ENCODE data around the gene RGS11.

The RGS11 gene

DNA sequence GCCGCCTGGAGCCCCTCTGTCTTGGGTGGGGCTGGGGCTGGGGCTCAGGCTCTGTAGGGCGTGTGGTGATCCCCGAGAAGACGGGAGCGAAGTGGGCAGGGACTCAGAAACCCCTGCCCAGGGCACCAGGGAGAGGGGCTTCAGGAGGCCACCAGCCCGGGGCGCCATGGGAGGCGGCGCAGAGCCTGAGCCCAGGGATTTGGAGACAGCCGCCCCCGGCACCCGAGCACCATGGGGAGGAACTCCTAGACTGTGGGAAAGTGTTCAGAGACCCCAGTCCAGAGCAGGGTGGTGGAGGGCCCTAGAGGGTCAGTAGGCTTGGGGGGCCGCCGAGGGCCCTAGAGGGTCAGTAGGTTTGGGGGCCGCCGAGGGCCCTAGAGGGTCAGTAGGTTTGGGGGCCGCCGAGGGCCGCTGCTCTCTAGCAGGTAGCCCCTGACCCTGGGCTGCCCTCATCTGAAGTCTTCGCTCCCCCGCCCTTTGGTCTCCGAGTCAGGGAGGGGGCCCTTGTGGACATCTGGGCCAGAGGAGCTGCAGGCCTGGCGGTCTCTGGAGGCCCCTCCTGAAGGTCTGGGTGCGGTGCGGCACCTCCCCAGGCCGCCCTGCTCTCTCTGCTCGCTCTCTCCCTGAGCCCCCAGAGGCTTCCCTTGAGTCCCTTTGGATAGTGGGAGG lies 5.4 kb upstream of the RGS11 start:
- Histone ChIP-seq H3K4me3 (peak overlapping the region; percentile 43), H3K36me3 (replicated peaks) (peaks cover 7% of the 10 kb centered on the region), H3K4me1 (peaks cover 4% of the 10 kb centered on the region), H3K9me3 (no peaks in the 10 kb centered on the region), H3K27me3 (ENCODE audit: low read depth) (no peaks in the 10 kb centered on the region)
- in situ Hi-C loops (cut with MboI; ENCODE audit: low sequenced_read_pairs) = no loop called here
- no peak for DNase-seq (ENCODE audit: low spot score in 2 of 2)

GRCh38 chr16:280552-280951 lies 4.8 kb upstream of the RGS11 start, which contains the start of gene ARHGDIG:
ARHGDIG (plus strand) TSS chr16:280591; CDS start chr16:280681, 90 bp downstream.
- no peaks in the 10 kb centered on the region for H3K9me3 ChIP-seq
- peak within 1 kb of the TSS; percentile 43 for H3K4me3 ChIP-seq
- no peaks in the 10 kb centered on the region for H3K27me3 ChIP-seq (ENCODE audit: low read depth)
- H3K4me1 ChIP-seq = peaks cover 4% of the 10 kb centered on the region
- no peak for DNase-seq (ENCODE audit: low spot score in 2 of 2)
- in situ Hi-C loops (cut with MboI; ENCODE audit: low sequenced_read_pairs) = no loop called here
- H3K36me3 ChIP-seq (replicated peaks) = peaks cover 7% of the 10 kb centered on the region

DNA sequence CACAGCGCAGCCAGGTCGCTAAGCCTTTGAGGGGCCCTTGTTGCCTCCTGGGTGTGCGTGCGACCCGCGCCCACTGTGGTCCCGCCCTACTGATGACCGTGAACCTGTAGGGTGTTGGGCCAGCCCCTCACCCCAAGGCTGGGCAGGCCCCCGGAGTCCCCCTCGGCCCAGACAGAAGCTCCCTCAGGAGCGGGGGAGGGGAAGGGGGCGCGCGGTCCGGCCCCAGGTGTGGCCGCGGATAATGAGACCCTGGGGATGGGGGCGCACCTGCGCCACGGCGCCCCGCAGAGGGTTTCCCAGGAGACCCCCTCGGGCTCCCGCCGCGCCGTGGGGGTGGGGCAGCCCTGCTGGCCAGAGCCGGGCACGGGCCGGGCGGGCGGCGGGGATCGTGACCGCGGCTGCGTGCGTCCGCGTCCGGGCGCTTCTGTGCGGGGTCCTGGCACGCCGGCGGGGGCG lies 4.3 kb upstream of the RGS11 start:
- Histone ChIP-seq H3K4me3 (peak overlapping the region; percentile 28), H3K36me3 (replicated peaks) (peaks cover 7% of the 10 kb centered on the region), H3K9me3 (no peaks in the 10 kb centered on the region), H3K27me3 (ENCODE audit: low read depth) (no peaks in the 10 kb centered on the region), H3K4me1 (peaks cover 4% of the 10 kb centered on the region)
- in situ Hi-C loops (cut with MboI; ENCODE audit: low sequenced_read_pairs) = no loop called here
- no peak for DNase-seq (ENCODE audit: low spot score in 2 of 2)

GRCh38 chr16:279531-279930 lies 3.8 kb upstream of the RGS11 start:
- Histone ChIP-seq H3K4me1 (peaks cover 4% of the 10 kb centered on the region), H3K27me3 (ENCODE audit: low read depth) (no peaks in the 10 kb centered on the region), H3K9me3 (no peaks in the 10 kb centered on the region), H3K4me3 (no peak overlapping the region; the same call in 1 of the 2 replicates), H3K36me3 (replicated peaks) (peaks cover 2% of the 10 kb centered on the region)
- in situ Hi-C loops (cut with MboI; ENCODE audit: low sequenced_read_pairs) = no loop called here
- no peak for DNase-seq (ENCODE audit: low spot score in 2 of 2)

DNA sequence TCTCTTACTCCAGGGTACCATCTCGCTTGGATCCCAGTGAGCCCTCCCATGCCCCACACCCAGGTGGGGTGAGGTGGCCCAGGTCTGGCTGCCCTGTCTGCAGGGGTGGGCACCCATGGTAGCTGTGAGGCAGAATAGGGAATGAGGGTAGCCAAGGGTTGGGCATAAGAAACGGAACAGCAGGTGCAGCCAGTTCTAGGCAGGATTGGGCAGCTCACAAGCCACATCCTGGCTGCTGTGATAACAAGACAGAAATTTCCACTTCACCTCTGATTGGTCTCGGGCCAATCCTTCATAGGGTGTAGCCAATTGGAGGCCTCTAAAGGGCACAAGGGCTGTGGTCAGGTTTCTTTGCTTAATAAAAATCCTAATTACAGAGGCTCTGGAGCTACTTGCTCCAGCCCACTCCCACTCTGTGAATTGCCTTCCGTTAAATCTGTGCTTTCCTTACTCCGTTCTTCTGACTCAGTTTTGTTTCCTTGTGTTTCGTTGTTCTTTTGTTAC lies 3.2 kb upstream of the RGS11 start:
- in situ Hi-C loops (cut with MboI; ENCODE audit: low sequenced_read_pairs) = no loop called here
- DNase-seq (ENCODE audit: low spot score in 2 of 2) = no peak
- H3K27me3 ChIP-seq (ENCODE audit: low read depth) = no peaks in the 10 kb centered on the region
- H3K4me3 ChIP-seq = no peak overlapping the region
- no peaks in the 10 kb centered on the region for H3K9me3 ChIP-seq
- peaks cover 4% of the 10 kb centered on the region for H3K4me1 ChIP-seq
- H3K36me3 ChIP-seq (replicated peaks) = no peaks in the 10 kb centered on the region

- in situ Hi-C loops (cut with MboI; ENCODE audit: low sequenced_read_pairs) = no loop called here
- DNase-seq (ENCODE audit: low spot score in 2 of 2) = no peak
- no peaks in the 10 kb centered on the region for H3K27me3 ChIP-seq (ENCODE audit: low read depth)
- peaks cover 4% of the 10 kb centered on the region for H3K4me1 ChIP-seq
- no peaks in the 10 kb centered on the region for H3K9me3 ChIP-seq
- no peaks in the 10 kb centered on the region for H3K36me3 ChIP-seq (replicated peaks)
- H3K4me3 ChIP-seq = no peak overlapping the region
These were observed 808 bp upstream of the RGS11 start for GRCh38 chr16:276426-277077.

DNA sequence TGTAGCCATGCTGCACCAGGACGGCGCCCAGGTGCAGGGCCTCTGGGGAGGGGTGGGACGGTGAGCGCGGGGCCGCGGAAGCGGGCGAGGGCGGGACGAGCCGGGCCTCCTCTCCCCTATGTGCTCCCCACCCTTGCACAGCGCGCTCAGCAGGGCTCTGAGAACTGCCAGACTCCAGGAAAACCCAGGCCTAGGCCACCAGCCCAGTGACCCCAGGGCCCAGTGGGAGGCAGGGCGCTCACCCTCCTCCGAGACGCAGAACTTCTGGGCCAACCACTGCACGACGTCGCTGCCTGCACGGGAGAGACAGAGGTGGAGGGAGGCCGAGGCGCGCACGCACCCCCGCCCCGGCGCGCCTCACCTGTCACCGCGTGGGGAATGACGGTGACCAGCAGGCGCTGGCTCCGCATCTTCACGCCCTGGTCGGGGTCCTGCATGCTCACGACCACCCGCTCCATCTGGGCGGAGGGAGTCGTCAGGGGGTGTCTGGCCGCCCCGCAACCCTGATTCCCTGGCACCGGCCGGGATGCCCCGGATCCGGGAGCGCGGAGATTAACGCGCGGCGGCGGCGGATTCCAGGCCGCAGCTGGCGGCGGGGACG lies 603 bp downstream of the RGS11 start:
- H3K27me3 ChIP-seq (ENCODE audit: low read depth) = no peaks in the 10 kb centered on the region
- H3K36me3 ChIP-seq (replicated peaks) = no peaks in the 10 kb centered on the region
- no peaks in the 10 kb centered on the region for H3K9me3 ChIP-seq
- H3K4me3 ChIP-seq = no peak overlapping the region
- H3K4me1 ChIP-seq = no peaks in the 10 kb centered on the region; the same call in 1 of the 2 replicates
- in situ Hi-C loops (cut with MboI; ENCODE audit: low sequenced_read_pairs) = no loop called here
- no peak for DNase-seq (ENCODE audit: low spot score in 2 of 2)

- peak in 1 of 2 experiments; percentile 66 for DNase-seq (ENCODE audit: low spot score in 2 of 2)
- H3K4me3 ChIP-seq = no peak overlapping the region
- H3K27me3 ChIP-seq (ENCODE audit: low read depth) = no peaks in the 10 kb centered on the region
- no peaks in the 10 kb centered on the region; the same call in 1 of the 2 replicates for H3K4me1 ChIP-seq
- H3K9me3 ChIP-seq = no peaks in the 10 kb centered on the region
- in situ Hi-C loops (cut with MboI; ENCODE audit: low sequenced_read_pairs) = no loop called here
- H3K36me3 ChIP-seq (replicated peaks) = no peaks in the 10 kb centered on the region
These were observed 2.0 kb downstream of the RGS11 start for GRCh38 chr16:273547-274421.

DNA sequence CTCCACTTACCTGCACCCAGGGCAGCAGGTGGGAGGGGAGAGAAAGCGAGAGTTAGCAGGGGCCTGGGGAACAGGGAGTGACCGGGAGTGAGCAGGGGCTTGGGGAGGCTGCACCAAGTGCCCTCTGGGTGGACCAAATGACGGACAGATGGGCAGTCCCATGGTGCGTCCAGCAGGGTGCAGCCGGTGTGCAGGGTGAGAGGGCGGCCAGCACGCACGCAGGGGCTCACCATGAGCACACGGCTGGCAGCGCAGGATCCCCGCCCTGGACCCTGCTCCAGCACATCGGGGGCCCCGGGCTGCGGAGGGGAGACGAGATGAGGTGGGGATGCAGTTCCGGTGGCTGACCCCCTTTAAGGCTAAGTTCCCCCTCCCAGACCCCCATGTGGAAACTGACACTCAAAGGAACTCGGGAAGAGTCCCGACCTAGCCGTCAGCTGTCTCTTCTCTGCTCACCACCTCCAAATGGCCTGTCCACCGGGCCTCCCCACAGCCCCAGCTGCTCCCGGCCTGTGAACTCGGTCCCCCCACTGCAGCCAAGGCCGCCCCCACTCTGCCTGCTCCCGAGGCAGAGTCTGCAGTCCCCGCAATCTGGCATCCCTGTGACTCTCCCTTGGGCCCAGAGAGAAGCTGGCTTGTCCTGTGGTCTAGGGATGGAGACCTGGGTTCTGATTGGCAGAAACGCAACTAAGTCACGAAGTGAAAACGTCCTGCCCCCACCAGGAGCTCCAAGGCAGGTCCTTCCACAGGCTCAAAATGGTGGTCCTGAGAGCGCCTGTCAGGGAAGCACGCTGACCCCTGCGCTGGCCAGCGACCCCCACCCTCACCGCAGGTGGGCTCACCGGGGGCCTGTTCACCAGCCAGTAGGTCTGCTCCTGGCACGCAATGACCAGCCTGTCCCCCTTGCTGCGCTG lies 2.9 kb downstream of the RGS11 start:
- Histone ChIP-seq H3K27me3 (ENCODE audit: low read depth) (no peaks in the 10 kb centered on the region), H3K36me3 (replicated peaks) (no peaks in the 10 kb centered on the region), H3K4me1 (no peaks in the 10 kb centered on the region; the same call in 1 of the 2 replicates), H3K9me3 (no peaks in the 10 kb centered on the region), H3K4me3 (no peak overlapping the region)
- no peak for DNase-seq (ENCODE audit: low spot score in 2 of 2)
- in situ Hi-C loops (cut with MboI; ENCODE audit: low sequenced_read_pairs) = no loop called here

DNA sequence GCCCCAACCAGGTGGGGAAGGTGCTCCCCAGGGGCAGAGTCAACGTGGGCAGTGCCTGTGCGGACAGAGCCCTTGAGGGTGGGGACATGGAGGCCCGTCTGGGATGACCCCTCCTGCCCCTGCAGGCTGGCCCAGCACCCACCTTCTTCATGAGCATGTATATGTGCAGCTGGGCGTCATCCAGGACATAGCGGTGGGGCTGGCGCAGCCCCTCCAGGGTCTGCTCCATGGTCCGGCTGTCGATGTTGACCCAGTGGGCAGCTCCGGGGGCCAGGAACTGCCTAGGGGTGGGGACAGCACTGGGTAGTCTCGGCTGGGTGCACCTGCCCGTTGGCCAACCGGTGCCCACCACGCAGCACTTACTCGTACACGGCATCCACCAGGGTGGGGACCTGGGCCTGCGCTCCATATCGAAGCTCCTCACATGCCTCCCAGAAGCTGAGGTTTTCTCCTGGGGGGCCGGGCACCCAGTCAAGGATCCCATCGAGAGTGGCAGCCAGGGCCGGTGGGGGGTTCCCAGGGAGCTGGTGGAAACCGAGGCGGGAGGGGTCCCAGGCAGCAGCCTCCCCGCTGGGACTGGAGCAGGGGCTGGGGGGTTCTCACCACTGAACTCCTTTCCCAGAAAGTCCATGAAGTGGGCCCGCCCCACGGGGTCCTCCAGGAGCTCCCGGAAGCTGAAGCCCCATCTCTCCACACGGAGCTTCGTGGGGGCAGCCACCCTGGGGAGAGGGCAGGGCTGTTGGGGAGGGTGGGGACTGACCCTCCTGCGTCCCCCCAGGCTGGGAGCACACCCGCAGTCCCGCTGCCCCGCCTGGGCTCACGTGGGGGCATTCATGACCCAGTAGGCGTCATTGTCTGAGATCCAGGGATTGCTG lies 5.1 kb downstream of the RGS11 start:
- H3K4me3 ChIP-seq = no peak overlapping the region
- H3K9me3 ChIP-seq = no peaks in the 10 kb centered on the region
- no peaks in the 10 kb centered on the region; the same call in 1 of the 2 replicates for H3K4me1 ChIP-seq
- no peak for DNase-seq (ENCODE audit: low spot score in 2 of 2)
- in situ Hi-C loops (cut with MboI; ENCODE audit: low sequenced_read_pairs) = no loop called here
- no peaks in the 10 kb centered on the region for H3K27me3 ChIP-seq (ENCODE audit: low read depth)
- no peaks in the 10 kb centered on the region for H3K36me3 ChIP-seq (replicated peaks)

- no peak overlapping the region for H3K4me3 ChIP-seq
- no peaks in the 10 kb centered on the region; the same call in 1 of the 2 replicates for H3K4me1 ChIP-seq
- no peaks in the 10 kb centered on the region for H3K27me3 ChIP-seq (ENCODE audit: low read depth)
- H3K36me3 ChIP-seq (replicated peaks) = peaks cover 3% of the 10 kb centered on the region
- no peaks in the 10 kb centered on the region for H3K9me3 ChIP-seq
- in situ Hi-C loops (cut with MboI; ENCODE audit: low sequenced_read_pairs) = no loop called here
- DNase-seq (ENCODE audit: low spot score in 2 of 2) = no peak
These were observed 6.5 kb downstream of the RGS11 start for GRCh38 chr16:269061-269796.

All from HAP-1 (cell line).